Neural progenitor cell (in vitro differentiated cells): Measurements from ENCODE around the gene CHAC1. TPM values are rescaled to one million over a fixed set of nuclear protein-coding genes. Genes with fewer than 3 reads are reported as not detected.

ENCODE experiments used
- DNase-seq: peaks from one replicate; pipeline ENCODE4 v3.0.0-alpha.2; 2016; ENCODE audit warnings: low spot score
- H2AFZ ChIP-seq: fragments of 200-600 bp; sonication (generic); replicated peaks from 2 replicates; pipeline ENCODE4 v1.6.1; 2016; ENCODE audit warnings: antibody characterized with exemption
- H3F3A ChIP-seq: fragments of 200-600 bp; sonication (generic); 2 replicates; pipeline ENCODE4 v1.6.1; 2016; ENCODE audit warnings: antibody characterized with exemption, low read depth
- H3K27ac ChIP-seq: fragments of 200-600 bp; sonication (generic); 2 replicates; pipeline ENCODE4 v1.5.1; 2016; ENCODE audit warnings: mild to moderate bottlenecking
- H3K27me3 ChIP-seq: fragments of 200-600 bp; sonication (generic); 2 replicates; pipeline ENCODE4 v1.6.1; 2016; ENCODE audit warnings: mild to moderate bottlenecking, moderate library complexity
- H3K36me3 ChIP-seq: fragments of 200-600 bp; sonication (generic); 2 replicates; pipeline ENCODE4 v1.5.1; 2016
- H3K4me1 ChIP-seq: fragments of 200-600 bp; sonication (generic); 2 replicates; pipeline ENCODE4 v1.6.1; 2016; ENCODE audit warnings: mixed run types
- H3K4me2 ChIP-seq: fragments of 200-600 bp; sonication (generic); 2 replicates; pipeline ENCODE4 v1.6.1; 2016
- H3K4me3 ChIP-seq: fragments of 200-600 bp; sonication (generic); 2 replicates; pipeline ENCODE4 v1.5.1; 2016
- H3K79me2 ChIP-seq: fragments of 200-600 bp; sonication (generic); 2 replicates; pipeline ENCODE4 v1.6.1; 2016; ENCODE audit warnings: low read depth
- H3K9ac ChIP-seq: fragments of 200-600 bp; sonication (generic); 2 replicates; pipeline ENCODE4 v1.6.1; 2016
- H3K9me3 ChIP-seq: fragments of 200-600 bp; sonication (generic); 2 replicates; pipeline ENCODE4 v1.5.1; 2016; ENCODE audit warnings: low read depth
- H4K20me1 ChIP-seq: fragments of 200-600 bp; sonication (generic); 2 replicates; pipeline ENCODE4 v1.6.1; 2016; ENCODE audit warnings: low read depth
- H3K27ac Mint-ChIP-seq: 3 replicates; pipeline ENCODE4 v1.8.0; 2021; ENCODE audit warnings: mixed read lengths
- H3K27me3 Mint-ChIP-seq: 2 replicates; pipeline ENCODE4 v1.8.0; 2022; ENCODE audit warnings: low read depth, mild to moderate bottlenecking, inconsistent platforms, moderate library complexity, mixed read lengths; ENCODE audit not compliant: insufficient read depth
- H3K36me3 Mint-ChIP-seq: 3 replicates; pipeline ENCODE4 v1.8.0; 2021; ENCODE audit warnings: mixed read lengths
- H3K4me1 Mint-ChIP-seq: 3 replicates; pipeline ENCODE4 v1.8.0; 2021; ENCODE audit warnings: mixed read lengths
- H3K4me3 Mint-ChIP-seq: 3 replicates; pipeline ENCODE4 v1.8.0; 2021; ENCODE audit warnings: mild to moderate bottlenecking, moderate library complexity, mixed read lengths
- H3K9me3 Mint-ChIP-seq: 3 replicates; pipeline ENCODE4 v1.8.0; 2020; ENCODE audit warnings: mixed read lengths
- CTCF ChIP-seq: fragments of 200-600 bp; sonication (generic); IDR thresholded peaks from 2 replicates; pipeline ENCODE4 v1.5.1; 2017; ENCODE audit warnings: antibody characterized with exemption, mild to moderate bottlenecking
- EZH2 ChIP-seq: fragments of 200-600 bp; sonication (generic); IDR thresholded peaks from 2 replicates; pipeline ENCODE4 v1.6.1; 2017; ENCODE audit warnings: antibody characterized with exemption, mild to moderate bottlenecking, moderate library complexity
- EZH2phosphoT487 ChIP-seq: fragments of 200-600 bp; sonication (generic); IDR thresholded peaks from 2 replicates; pipeline ENCODE4 v1.6.1; 2017; ENCODE audit warnings: antibody characterized with exemption
- total RNA-seq: library from RNA; depleted of rRNA; stranded (reverse); fragments of >200 nt; gene quantifications from 2 replicates; pipeline ENCODE4 v1.2.3, GENCODE V29; 2015; ENCODE audit warnings: low replicate concordance

The CHAC1 gene
- total RNA-seq, 1 donor from 2014 or later = 2.4 TPM

GRCh38 chr15:40964006-40964405 lies 10.7 kb downstream of the CHAC1 start:
- peaks cover 8% of the 10 kb centered on the region for H3F3A ChIP-seq
- H3K9ac ChIP-seq = no peak overlapping the region
- H3K27me3 ChIP-seq = no peaks in the 10 kb centered on the region
- peaks cover 15% of the 10 kb centered on the region for H3K4me1 ChIP-seq
- no peaks in the 10 kb centered on the region for H3K9me3 ChIP-seq
- H3K79me2 ChIP-seq = no peaks in the 10 kb centered on the region
- Mint-ChIP-seq H3K27ac (no peak overlapping the region), H3K4me1 (peaks cover 21% of the 10 kb centered on the region), H3K27me3 (peaks cover 11% of the 10 kb centered on the region), H3K9me3 (peaks cover 4% of the 10 kb centered on the region), H3K36me3 (no peaks in the 10 kb centered on the region), H3K4me3 (no peak overlapping the region)
- no peak overlapping the region for H3K4me2 ChIP-seq
- H3K4me3 ChIP-seq = no peak overlapping the region
- no peaks in the 10 kb centered on the region for H4K20me1 ChIP-seq
- TF ChIP-seq EZH2 (no peak), EZH2phosphoT487 (no peak), CTCF (no peak)
- H3K36me3 ChIP-seq = no peaks in the 10 kb centered on the region
- no peak for DNase-seq
- no peak overlapping the region for H2AFZ ChIP-seq
- no peak overlapping the region for H3K27ac ChIP-seq

- no peak for DNase-seq
- Mint-ChIP-seq H3K27me3 (peaks cover 11% of the 10 kb centered on the region), H3K36me3 (no peaks in the 10 kb centered on the region), H3K27ac (peak overlapping the region; percentile 29), H3K4me3 (no peak overlapping the region), H3K4me1 (peaks cover 18% of the 10 kb centered on the region), H3K9me3 (peaks cover 4% of the 10 kb centered on the region)
- H3K4me3 ChIP-seq = no peak overlapping the region
- H3K9ac ChIP-seq = no peak overlapping the region
- H3K9me3 ChIP-seq = no peaks in the 10 kb centered on the region
- H3K27me3 ChIP-seq = no peaks in the 10 kb centered on the region
- H3K4me1 ChIP-seq = peaks cover 13% of the 10 kb centered on the region
- peaks cover 14% of the 10 kb centered on the region for H3F3A ChIP-seq
- no peaks in the 10 kb centered on the region for H3K36me3 ChIP-seq
- H4K20me1 ChIP-seq = no peaks in the 10 kb centered on the region
- H3K79me2 ChIP-seq = no peaks in the 10 kb centered on the region
- TF ChIP-seq CTCF (no peak), EZH2 (no peak), EZH2phosphoT487 (no peak)
- no peak overlapping the region for H2AFZ ChIP-seq
- H3K27ac ChIP-seq = no peak overlapping the region
- H3K4me2 ChIP-seq = no peak overlapping the region
These were observed 11.4 kb downstream of the CHAC1 start for GRCh38 chr15:40964634-40965033.

GRCh38 chr15:40968290-40969085 lies 15.2 kb downstream of the CHAC1 start:
- peaks cover 6% of the 10 kb centered on the region for H3K27me3 Mint-ChIP-seq
- no peaks in the 10 kb centered on the region for H3K36me3 Mint-ChIP-seq
- DNase-seq = peak; percentile 81

More at GRCh38 chr15:40968290-40969085, 15.2 kb downstream of the CHAC1 start:
- H2AFZ ChIP-seq = no peak overlapping the region
- no peaks in the 10 kb centered on the region for H3K27me3 ChIP-seq
- H3K9ac ChIP-seq = no peak overlapping the region
- no peak overlapping the region for H3K27ac ChIP-seq
- peaks cover 14% of the 10 kb centered on the region for H3F3A ChIP-seq
- no peaks in the 10 kb centered on the region for H3K36me3 ChIP-seq
- no peaks in the 10 kb centered on the region for H3K9me3 ChIP-seq
- no peak overlapping the region for H3K4me3 ChIP-seq
- Mint-ChIP-seq H3K4me1 (peaks cover 21% of the 10 kb centered on the region), H3K9me3 (no peaks in the 10 kb centered on the region), H3K27ac (no peak overlapping the region), H3K4me3 (no peak overlapping the region)
- H3K79me2 ChIP-seq = no peaks in the 10 kb centered on the region
- peaks cover 12% of the 10 kb centered on the region for H3K4me1 ChIP-seq
- no peak overlapping the region for H3K4me2 ChIP-seq
- TF ChIP-seq EZH2 (no peak), CTCF (no peak), EZH2phosphoT487 (no peak)
- no peaks in the 10 kb centered on the region for H4K20me1 ChIP-seq
